ENCODE measurements around the gene RGS14.
A peak's percentile ranks its signal among the peaks of the same experiment; 100 is the strongest.
"Not testable (repeated sequence)": the region's sequence is repeated elsewhere in the genome, so short reads cannot be mapped to it uniquely, and the experiment has no call there.

RGS14 gene

DNA sequence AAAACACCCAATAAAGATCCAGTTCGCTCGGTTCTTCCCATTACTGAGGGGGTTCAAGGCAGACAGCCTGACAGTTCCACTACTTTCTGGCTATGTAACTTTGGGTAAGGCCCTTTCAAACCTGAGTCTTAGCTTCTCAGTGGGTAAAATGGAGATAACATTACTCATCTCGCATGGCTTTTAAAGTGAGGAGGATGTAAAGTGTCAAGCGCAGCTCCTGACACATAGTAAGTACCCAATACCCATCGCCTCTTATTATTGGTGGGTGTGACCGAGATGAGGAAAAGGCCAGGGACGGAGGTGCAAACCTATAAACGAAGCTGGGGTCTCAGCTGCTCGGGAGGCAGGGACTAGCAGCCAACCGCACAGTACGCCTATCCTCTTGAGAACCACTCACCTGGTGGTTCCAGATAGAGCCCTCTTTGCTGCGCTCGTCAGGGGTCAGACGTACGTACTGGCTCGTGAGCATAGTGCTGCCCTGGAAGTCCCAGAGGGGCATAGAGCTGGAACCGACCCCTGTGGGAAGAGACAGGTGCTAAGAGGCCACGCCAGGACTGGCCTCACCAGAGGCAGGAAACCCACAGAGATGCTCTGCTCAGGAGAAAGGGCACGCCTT lies 6.8 kb upstream of the RGS14 start:
- no peak for DNase-seq

DNA sequence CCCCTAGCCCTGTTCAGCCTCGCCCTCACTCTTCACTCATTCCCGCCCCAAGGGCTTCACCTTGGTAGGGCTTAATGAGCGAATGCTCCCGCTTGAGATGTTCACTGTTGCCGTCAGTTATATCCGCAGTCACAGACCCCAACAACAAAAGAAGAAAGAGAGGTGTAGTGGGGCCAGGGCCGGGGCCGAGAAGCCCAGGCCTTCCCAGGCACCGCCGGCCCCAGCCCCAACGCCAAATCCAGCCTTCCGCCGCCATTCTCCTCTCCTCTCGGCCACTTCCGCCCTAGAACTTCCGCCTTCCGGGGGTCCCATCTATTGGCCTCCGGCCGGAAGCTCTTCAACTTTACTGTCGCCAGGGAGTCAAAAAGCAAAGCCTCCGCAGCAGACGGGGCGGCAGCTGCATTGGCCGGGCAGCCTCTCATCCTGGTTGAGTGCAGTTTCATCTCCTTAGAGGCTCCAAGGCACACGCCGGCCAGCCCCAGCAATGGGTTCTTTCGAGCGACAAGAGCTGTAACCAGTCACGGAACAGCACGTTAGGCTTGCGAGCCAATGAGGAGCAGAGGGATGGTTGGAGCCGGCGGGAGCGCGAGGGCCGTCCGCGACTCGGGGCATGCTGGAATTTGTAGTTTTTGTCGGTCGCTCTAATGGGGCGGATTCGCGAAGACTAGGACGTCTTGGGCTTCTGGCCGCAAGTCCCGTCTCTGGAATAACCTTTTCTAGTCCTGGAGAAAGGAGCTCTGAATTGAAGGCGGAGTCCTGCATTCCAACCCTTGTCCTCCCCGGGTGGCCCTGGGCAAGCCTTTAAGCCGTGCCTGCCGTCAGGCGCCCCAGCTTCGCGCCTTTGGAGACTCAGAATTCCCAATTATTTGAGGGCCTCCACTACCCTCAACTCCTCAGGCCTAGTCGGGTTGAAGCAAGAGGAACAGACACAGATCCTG lies 6.1 kb upstream of the RGS14 start, which contains the start of gene LMAN2:
LMAN2 (minus strand) TSS at position 277 of the 938 bp plus-strand sequence; CDS start at position 256, 21 bp downstream.
- peak; percentile 93 to 94 for DNase-seq

- no peak for DNase-seq
Measured at GRCh38 chr5:177353093-177353492, 4.6 kb upstream of the RGS14 start.

GRCh38 chr5:177354256-177354655 lies 3.5 kb upstream of the RGS14 start:
- DNase-seq, result no peak

DNA sequence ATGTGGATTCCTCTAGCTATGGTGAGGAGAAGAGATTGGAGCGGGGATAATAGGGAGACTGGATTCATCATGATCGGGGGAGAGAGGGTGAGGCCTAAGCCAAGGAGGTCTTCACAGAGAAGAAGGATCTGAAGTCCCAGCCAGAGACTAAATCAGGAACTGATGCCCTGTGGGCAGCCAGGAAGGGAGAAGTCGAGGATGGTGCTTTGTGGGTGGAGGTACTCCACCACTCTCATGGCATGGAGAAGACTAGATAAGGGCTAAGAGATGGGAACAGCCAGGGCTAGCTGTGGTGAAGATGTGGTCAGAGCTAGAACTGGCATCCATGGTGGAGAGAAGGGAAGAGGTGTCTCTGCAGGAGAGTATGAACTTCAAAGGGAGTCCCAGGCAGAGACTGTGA lies 3.0 kb upstream of the RGS14 start:
- no peak for DNase-seq

DNA sequence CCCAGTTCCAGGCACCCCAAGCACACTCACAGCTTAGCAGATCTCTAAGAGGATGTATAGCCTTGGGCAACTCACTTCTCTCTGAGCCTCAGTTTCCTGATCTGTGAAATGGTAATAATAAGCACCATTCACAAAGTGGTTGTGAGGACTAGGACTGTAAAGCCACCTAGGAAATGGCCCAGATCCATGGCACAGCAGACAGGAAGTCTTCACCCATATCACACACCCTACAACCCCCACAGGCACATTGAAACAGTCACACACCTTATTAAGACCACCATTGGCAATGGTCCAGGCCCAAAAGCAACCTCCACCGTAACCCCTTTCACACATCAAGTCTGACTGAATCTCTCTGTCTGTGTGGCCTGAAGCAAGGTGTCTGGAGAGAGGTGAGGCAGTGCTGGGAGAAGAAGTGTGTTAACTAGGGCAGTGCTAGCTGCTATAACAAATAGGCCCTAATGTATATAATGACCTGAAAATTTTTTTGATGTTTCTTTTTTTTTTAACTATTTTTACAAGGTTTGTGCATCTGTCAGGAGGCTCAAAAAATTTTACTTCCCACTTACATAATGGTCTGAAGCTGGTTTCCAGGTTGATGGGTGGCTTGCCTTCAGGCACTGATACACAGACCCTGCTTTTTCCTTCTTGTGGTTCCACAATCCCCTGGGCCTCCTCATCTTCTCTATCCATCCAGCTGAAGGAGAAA lies 2.4 kb upstream of the RGS14 start:
- DNase-seq, result no peak

GRCh38 chr5:177355868-177356168 lies 1.9 kb upstream of the RGS14 start:
- no peak for DNase-seq

DNA sequence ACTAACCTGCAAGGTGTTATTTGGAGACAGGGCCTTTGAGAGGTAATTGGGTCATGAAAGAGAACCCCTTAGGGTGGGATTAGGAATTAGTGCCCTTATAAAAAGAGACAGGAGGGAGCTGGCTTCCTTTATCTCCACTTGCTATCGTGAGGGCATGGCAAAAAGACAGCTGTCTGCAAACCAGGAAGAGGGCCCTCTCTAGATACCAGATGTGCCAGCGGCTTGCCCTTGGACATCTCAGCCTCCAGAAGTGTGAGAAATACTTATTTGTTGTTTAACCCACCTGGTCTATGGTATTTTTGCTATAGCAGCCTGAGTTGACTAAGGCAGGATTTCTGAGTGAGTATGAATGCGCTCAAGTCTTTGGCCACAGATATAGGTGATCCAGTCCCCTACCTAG lies 978 bp upstream of the RGS14 start:
- DNase-seq, result no peak

DNA sequence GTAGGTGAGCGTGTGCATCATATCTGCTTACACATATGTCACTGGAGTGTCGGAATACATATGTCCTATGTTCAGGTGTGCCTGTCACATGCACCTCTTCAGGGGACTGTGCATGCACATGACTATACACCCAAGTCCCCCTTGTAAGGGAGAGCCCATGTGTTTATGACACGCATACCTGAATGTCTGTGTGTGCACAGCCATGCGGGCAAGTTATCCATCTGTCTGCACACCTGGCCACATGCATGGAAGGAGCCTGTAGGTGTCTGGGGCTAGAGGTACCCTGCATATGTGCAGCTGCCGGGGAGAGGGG lies 622 bp upstream of the RGS14 start:
- DNase-seq, result no peak

DNA sequence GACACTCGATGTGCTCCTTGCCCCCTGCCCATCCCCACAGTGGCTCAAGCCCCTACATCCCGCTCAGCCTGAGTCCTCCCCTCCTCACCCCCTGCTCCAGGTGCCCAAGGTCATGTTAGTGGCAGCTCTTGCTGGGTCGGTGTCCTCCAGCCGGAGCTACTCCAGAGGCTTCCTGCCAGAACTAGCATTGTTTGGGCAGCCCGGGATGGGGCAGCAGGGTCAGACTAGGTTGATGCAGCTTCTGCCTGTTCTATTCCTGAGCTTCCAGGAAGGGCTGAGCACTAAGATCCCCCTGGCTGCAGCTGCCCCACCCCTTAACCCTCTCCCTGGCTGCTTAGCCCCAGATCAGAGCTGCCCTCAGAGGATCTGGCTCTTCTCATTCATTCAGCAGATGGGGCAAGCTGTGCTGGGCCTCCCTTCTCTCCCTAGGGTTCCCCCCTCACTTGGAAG lies 671 bp downstream of the RGS14 start:
- no peak for DNase-seq

DNA sequence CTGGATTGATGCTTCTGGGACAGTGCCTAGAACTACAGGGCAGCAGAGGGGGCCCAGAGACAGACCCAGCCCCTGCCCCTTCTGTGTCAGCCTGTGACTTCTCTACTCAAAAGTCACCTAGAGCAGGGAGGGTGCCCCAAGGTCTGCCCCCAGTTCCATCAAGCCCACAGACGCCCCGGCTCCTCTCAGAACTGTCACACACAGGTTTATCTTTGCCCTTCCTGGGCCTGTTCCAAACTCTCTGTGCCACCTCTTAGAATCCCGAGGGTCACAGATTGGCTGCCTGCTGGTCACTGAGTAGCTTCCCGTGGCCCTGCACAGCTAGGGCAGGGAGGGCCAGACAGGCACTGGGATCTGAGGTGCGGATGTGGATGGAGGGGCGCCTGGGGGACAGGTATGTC lies 1.7 kb downstream of the RGS14 start:
- DNase-seq, result no peak

DNA sequence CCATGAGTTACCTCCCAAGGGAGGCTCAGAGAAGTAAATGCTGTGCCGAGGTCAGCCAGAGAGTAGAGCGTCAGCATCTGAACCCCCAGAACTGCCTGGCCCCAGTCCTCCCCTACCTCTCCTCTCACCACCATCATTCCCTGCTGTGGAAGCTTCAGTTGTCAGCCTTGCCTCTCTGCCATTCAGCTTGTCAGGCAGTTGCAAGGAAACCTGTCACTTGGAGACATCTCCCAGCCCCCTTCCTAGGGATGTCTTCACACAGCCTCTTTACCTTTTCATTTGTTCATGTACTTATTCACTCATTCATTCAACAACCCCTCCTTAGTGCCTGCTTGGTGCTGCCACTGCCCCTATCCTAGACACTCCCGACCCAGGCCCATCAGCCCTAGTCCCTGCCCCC lies 2.1 kb downstream of the RGS14 start:
- no peak for DNase-seq

DNA sequence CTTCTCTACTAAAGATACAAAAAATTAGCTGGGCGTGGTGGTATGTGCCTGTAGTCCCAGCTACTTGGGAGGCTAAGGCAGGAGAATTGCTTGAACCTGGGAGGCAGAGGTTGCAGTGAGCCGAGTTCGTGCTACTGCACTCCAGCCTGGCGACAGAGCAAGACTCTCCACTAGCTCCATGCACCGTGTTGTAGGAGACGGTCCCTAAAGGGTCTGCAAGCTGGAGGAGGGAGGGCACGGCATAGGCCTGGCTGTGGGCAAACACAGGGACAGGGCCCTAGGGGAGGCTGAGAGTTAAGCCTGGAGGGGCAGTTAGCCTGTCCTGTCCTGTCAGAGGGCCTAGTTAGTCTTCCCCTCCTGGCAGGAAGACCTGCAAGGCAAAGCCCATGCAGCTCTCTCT lies 3.0 kb downstream of the RGS14 start:
- DNase-seq, result not testable (repeated sequence)

GRCh38 chr5:177361418-177362291 lies 3.9 kb downstream of the RGS14 start:
- DNase-seq, result peak in 1 of 2 donors; percentile 47

DNA sequence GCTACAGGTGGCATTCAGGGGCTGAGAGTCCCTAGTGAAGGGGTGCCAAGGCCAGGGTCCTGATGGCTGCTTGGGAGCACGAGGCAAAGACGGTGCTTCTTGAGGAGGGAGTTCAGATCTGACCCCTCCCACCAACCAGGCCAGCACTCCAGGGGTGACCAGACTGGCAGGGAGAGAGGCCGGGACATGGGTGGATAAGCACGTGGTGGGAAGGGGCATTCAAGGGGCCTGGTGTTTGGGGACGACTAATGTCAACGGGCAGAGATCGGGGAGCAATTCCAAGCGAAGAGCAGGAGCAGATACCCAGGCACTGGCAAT lies 4.5 kb downstream of the RGS14 start:
- no peak for DNase-seq

DNA sequence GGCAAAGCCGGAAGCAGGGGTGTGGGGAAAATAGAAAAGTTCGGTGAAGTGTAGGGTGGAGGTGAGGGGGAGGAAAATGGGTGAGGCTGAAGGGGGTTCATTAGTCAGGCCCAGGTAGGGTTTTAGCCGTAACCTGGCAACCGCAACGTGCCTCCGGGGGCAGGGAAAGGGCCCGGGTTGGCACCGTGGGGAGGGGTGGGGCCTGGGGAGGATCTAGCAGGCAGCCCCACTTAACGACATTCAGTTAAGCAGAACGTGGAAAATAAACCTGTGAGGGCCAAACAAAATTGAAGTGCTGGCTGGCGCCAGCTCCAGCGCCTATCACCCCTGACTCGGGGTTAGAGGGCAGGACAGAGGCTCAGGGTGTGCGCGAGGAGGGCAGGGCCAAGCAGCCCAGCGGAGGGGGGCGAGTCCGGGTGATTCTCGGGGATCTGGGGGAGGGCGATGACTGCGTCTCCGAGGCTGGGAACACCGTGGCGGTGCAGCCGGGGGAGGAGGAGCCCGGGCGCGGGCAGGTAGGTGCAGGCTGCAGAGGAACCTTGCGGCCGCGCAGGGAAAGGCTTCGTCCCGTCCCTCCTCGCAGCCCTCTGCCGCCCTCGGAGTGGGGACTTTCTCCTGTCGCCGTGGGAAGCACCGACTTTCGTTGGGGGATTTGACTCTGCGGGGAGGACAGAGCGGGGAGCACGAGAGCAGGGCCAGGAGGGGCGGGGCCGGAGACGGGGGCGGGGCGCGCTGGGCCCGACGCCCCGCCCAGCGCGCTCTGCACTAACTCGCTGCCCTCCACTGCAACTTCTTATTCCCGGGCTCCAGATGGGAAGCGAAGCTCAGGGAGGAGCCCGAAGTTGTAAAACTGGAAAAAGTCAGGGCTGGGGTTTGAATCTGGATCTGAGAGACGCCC lies 5.1 kb downstream of the RGS14 start:
- peak; percentile 72 to 80 for DNase-seq

- no peak for DNase-seq
Measured at GRCh38 chr5:177363565-177363964, 5.8 kb downstream of the RGS14 start.

- DNase-seq, result no peak
Measured at GRCh38 chr5:177364159-177364962, 6.6 kb downstream of the RGS14 start.

GRCh38 chr5:177365845-177366527 lies 8.3 kb downstream of the RGS14 start:
- DNase-seq, result no peak

DNA sequence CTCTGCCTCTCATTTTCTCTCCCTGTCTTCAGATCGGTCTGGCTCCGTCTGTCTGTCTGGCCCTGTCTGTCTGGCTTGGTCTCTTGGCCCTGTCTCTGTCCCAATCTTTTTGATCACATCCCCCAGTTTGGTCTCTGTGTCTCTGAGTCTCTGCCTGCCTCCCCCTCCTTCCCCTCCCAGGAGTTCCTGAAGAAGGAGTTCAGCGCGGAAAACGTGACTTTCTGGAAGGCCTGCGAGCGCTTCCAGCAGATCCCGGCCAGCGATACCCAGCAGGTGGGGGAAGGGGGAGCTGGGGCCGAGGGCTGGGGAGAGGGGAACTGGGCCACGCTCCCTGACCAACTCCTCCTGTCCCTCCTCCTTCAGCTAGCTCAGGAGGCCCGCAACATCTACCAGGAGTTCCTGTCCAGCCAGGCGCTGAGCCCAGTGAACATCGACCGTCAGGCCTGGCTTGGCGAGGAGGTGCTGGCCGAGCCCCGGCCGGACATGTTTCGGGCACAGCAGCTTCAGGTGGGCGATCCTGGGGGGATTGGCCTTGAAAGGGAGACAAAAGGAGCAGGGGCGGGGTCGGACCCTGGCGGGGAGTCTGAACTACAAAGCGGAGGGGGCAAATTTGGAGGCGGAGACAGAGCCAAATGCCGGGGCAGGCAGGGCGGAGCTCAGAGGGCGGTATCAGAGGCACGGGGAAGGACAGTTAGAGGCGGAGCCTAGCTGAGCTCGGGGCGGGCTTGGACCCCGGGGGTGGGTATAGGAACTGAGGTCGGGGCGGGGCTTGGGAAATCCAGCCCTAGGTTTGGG lies 9.0 kb downstream of the RGS14 start:
- no peak for DNase-seq
